ENCODE measurements around the gene SERAC1. TPM values are rescaled to one million over a fixed set of nuclear protein-coding genes. Genes with fewer than 3 reads are reported as not detected.

Gene SERAC1
- total RNA-seq, 1 donor from 2014 or later = 9.4 TPM

DNA sequence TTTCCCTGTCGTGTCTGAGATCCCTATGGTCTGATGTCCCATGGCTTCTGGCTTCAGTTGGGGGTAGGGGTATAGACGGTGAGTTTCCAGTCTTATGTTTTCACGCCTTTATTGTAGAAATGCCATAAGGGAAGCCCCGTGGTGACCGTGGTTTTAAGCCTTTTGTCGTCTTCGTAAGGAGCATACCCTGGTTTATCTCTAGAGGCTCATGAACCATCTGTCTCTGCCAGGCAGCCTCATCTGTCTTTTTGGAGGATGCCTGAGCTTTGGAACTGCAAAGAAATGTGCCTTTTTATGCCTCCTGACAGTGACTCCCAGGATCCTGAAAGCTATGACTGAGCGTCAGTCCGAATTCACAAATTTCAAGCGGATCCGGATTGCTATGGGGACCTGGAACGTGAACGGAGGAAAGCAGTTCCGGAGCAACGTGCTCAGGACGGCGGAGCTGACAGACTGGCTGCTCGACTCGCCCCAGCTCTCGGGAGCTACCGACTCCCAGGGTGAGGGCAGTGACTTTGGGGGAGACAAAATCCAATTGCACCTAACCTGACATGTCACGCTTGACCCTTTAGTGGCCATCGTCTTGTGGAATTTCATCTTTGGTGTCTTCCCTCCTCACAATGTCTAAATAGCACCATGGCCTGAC, 101.8 kb downstream of the SERAC1 start:
- ATAC-seq (no peak), DNase-seq (ENCODE audit: low spot score) (no peak)
- intact Hi-C loops (cut with DNase I) = no loop called here

DNA sequence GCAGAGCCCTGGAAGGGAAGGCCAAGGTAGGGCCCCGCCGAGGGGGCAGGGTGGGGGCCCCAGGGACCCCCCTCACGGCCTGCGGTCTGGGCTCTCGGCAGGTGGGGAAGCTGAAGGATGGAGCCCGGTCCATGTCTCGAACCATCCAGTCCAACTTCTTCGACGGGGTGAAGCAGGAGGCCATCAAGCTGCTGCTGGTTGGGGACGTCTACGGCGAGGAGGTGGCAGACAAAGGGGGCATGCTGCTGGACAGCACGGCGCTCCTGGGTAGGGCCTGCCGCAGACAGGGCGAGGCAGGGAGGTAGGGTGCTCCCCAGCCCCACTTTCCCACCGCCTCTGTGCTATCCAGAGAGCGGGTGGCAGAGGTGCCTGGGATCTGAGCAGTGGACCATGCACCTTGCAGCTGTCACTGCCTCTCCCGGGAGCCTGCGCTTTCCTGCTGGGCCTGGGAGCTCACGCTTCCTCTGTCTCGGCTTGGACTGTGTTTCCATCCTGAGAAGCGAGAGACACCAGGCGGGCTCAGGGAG, 103.3 kb downstream of the SERAC1 start:
- no peak for DNase-seq (ENCODE audit: low spot score)
- intact Hi-C loops (cut with DNase I) = no loop called here
- no peak for ATAC-seq

DNA sequence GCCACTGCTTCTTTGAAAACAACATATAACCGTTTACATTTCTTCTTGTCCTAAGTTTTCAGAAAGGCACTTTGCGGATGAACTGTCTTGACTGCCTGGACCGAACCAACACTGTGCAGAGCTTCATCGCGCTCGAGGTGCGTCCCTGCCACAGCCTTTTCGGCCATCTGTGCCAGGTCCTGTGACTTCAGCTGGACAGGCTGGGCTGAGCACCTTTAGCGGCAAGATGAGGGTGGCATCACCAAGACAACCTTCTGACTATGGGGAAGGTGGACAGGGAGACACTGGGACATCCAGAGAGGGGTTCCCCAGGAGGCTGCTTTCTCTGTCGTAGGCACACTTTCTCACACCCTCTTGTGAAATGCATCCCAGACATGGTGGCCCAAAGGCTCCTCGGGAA, 104.3 kb downstream of the SERAC1 start:
- intact Hi-C loops (cut with DNase I) = no loop called here
- no peak for DNase-seq (ENCODE audit: low spot score)
- ATAC-seq = no peak

- no peak for DNase-seq (ENCODE audit: low spot score)
- intact Hi-C loops (cut with DNase I) = no loop called here
Observed at GRCh38 chr6:158061709-158062461, 106.2 kb downstream of the SERAC1 start.

DNA sequence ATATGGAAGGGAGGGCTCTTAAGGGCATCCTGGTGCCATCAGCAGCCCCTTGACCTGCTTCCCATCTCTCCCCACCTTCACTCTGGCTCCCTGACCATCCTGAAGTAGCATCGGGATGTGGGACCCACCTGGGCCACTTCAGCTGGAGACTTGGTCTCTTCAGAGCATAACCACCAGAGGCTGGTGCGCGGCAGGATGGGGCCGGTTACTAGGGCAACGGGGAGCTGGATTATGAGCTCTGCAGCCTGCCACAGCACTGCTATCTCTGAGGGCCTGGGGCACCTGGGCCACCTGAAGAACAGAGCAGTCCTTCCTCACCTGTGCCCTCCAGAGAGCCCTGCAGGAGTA, 106.7 kb downstream of the SERAC1 start:
- intact Hi-C loops (cut with DNase I) = no loop called here
- no peak for DNase-seq (ENCODE audit: low spot score)
- ATAC-seq = no peak

More at GRCh38 chr6:158061709-158062461, 106.2 kb downstream of the SERAC1 start:
- no peak for ATAC-seq

DNA sequence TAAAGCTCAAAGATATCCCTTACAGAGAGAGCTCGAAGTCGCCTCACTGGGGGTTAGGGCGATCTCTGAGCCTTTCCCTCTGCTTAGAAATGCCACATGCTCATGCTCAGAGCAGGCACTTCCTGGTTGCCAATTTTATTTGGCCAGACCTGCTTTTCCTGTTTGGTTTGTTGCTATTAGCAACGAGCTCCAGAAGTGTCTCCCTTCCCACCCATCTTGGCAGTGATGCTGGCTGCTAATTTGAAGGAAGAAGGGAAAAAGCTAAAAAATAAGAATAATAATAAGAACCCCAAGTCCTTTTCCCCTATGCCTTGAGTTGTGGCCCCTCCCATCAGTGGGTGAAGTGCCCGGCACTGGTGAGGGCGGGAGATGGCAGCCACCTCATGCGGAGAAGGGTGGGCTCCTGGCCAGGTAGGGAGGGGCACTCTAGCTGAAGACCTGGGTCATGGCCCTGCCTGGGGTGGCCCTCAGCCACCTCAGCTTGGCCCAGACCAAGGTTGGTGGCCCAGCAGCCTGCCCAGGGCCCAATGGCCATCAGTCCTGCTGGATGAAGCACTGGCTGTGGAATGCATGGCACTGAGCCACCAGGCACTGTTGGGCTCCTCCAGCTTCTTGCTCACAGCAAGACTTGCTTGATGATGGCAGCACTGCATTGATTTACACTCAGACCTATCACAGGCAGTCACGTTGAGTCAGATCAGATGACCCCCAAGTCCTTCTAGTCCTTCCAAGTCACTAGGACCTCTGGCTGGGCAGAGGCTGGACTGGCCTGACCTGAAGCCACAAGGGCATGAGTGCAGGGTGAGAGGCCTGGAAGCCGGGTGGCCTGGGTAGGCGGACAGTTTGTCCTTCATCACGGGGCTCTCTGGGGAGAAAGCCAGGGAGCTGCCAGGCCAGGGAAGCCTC, 107.4 kb downstream of the SERAC1 start:
- intact Hi-C loops (cut with DNase I) = no loop called here
- ATAC-seq = peak; percentile 86
- DNase-seq (ENCODE audit: low spot score) = peak; percentile 72

Other genes with a start within 250 kb of the SERAC1 start
- 22.5 TPM for gene SYNJ2, start 186.4 kb downstream of the SERAC1 start, total RNA-seq
- gene GTF2H5, start 88 bp upstream of the SERAC1 start, total RNA-seq = 20.9 TPM
- 86.1 TPM for gene TULP4, start 144.2 kb upstream of the SERAC1 start, total RNA-seq

Measured in sciatic nerve (tissue), 2 donors.